GM18870 (cell line): ENCODE results near the gene CAGE1.
"Not testable (repeated sequence)": the region's sequence is repeated elsewhere in the genome, so short reads cannot be mapped to it uniquely, and the experiment has no call there.

ENCODE experiments used
- ATAC-seq: cut with Tn5 transposase; IDR thresholded peaks from one replicate; pipeline ENCODE4 v1.9.1; 2021; ENCODE audit warnings: moderate library complexity; ENCODE audit not compliant: unreplicated experiment

The CAGE1 gene

DNA sequence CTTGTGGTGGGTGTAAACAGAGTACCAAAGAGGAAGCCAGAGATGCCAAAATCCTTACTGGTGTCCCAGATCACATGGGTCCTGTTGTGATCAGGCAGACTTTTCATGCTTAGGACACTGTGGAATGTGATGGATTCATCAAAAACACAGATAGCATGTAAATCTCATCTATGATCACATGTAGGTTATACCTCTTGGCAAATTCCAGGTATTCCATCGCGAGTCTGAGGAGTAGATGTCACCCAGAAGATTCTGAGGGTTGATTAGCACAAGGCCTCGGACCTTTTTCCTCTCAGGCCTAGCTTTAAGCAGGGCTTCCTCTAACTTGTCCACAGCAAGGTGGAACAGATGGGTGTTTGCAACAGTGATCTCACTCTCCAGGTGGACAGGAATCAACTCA is 48.3 kb downstream of the CAGE1 start:
- ATAC-seq = no peak

DNA sequence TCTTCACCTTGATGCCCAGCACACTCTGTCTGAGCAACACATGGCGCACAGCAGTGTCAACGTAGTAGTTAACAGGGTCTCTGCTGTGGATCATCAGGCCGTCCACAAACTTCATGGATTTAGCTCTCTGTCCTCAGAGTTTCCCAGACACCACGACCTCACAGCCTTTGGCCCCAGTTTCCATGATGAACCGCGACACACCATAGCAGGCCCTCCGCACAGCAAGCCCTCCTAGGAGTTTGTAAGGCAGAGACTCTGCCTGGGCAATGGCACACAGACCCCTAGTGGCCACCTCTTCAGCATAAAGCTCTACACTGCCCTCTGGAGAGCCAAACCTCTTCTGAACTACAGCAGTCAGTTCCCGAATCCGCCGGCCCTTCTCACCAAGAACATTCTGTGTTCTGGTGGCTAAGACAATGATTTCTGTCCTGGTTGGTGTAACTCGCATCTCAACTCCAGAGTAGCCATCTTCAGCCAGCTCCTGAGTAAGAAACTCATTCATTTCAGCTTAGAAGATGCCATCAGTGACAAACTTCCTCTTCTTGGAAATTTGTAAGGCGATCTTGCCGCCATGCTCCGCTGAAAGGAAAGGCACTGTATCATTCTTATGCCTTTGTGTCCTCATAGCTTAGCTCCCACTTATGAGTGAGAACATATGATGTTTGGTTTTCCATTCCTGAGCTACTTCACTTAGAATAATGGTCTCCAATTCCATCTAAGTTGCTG is 50.4 kb downstream of the CAGE1 start:
- ATAC-seq = not testable (repeated sequence)

DNA sequence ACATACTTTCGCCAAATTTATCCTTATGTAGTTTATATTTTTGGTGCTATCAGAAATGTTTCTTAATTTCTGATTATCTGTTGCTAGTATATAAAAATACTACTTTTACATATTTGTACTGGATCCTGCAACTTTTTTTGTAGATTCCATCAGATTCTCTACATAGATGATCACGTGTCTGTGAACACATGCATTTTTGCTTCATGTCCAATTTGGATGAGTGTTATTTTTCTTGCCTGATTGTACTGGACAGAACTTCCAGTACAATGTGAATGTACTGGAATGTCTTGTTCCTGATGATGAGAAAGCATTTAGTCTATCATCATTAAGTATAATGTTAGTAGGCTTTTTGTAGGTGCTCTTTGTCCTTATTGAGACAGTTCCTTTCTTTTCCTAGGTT is 51.5 kb downstream of the CAGE1 start:
- ATAC-seq = no peak

DNA sequence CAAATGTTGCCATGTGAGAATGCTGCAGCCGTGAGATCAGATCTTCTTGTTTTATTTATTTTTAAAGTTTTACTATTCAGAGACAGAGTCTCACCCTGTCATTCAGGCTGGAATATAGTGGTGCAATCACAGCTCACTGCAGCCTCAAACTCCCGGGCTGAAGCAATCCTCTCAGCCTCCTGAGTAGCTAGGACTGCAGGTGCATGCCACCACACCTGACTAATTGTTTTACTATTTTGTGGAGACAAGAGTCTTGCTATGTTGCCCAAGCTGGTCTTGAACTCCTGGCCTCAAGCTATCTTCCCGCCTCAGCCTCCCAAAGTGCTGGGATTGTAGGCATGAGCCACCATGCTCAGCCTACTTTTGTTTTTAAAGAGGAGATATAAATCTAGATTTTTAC is 54.0 kb downstream of the CAGE1 start:
- ATAC-seq = no peak

DNA sequence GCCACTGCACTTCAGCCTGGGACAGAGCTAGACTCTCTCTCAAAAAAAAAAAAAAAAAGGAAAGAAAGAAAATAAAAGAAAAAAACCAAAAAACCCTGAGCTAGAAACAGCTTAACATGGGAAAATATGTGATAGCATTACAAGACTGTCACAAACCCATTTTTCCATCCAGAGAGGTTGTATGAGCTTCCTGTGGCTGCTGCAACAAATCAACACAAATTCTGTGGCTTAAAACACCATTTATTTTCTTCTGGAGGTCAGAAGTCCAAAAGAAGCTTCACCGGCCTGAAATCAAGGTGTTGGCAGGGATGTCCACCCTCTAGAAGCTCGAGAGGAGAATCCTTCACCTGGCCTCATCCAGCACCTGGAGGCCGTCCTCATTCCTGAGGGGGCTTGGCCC is 54.9 kb downstream of the CAGE1 start:
- no peak for ATAC-seq

DNA sequence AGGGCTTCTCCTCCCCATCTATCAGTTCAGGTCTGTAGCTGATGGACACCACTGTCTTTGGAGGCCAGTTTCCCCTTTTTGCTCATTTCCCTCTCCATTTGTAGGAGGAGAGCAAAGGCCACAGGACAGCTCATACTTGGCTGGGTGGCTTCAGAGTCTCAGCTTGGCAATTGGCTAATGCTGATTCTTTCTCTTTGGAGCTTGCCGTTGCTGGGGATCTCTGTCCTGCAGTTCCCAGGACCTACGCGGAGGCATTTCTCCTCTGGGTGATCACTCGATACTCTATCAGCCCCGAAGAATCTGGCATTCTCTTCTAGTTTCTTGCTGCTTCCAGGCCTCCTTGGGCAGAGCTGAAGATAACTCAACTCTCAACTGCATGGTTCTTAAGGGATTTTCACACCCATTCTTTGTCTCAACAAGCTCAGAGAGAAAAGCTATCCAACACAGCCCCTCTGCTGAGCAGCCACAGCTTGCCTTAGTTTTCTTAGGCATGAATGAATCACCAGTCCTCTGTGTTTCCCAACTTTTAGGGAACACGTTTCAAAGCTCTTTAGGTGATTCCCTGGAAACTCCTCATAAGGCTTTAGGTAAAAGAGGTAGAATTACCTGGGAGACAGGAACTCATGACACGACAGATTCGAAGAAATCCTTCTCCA is 57.3 kb downstream of the CAGE1 start:
- no peak for ATAC-seq

DNA sequence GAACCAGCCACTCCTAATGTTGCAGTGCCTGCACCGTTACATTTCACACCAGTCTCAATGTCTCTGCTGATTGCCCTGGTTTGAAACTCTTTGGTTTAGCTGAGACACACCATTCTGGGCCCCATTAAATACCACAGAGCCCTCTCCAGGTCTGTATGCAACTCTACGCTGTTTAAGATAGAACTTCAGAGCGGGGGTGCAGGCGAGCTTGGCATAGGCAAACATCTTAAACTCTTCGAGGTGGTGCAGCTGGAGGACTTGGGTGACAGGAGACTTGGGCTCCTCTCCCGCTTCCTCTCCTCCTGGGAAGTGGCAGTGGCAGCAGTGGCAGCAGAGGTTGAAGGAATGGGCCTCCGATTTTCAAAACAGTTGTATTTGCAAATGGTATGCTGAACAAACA is 58.1 kb downstream of the CAGE1 start:
- no peak for ATAC-seq

DNA sequence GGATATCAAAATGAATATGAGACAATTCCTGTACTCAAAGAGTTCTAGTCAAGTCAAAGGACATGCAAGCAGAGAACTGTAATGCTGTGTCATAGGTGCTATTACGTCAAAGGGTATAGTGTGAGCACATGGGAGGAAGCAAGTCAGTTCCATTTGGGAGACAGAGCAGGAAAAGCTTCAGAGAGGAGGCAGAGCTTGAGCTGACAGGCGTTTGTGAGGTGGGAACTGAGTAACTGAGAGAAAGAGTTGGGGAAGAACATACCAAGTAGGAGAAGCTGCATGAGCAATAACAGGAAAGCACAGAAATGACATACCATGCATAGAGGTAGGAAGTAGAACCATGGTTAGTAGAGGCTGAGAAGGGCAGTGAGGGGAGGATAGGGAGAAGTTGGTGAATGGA is 61.3 kb downstream of the CAGE1 start:
- no peak for ATAC-seq

DNA sequence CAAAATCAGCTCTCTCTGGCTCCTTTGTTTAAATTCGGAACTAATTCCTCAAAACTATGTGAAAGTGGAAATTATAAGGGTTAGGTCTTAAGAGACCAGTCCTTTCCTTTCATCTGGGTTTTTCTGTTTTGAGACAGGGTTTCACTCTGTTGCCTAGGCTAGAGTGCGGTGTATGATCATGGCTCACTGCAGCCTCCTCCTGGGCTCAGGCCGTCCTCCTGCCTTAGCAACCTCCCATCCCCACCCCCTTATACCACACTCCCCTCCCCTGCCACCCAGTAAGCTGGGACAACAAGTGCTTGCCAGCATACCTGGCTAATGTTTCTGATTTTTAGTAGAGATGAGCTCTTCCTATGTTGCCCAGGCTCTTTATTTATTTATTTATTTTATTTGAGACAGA is 63.8 kb downstream of the CAGE1 start:
- no peak for ATAC-seq

DNA sequence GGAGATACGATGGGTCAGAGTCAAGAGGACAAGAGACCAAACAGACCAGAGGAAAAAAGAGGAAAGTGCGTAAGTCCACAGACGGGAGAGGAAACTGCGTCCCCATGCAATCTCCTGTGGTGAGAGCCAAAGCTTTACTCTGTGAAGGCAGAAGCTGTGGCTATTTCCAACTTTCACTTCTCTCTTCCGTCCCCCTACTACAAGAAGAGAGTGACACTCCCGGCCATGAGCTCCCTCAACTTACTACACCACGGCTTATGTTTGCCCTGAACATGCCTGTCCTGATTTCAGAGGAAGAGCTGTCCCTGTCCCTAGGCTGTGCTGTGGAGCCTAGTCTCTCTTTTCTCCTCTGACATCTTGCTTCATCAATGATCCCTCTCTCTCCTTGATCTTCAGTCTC is 65.0 kb downstream of the CAGE1 start:
- no peak for ATAC-seq

DNA sequence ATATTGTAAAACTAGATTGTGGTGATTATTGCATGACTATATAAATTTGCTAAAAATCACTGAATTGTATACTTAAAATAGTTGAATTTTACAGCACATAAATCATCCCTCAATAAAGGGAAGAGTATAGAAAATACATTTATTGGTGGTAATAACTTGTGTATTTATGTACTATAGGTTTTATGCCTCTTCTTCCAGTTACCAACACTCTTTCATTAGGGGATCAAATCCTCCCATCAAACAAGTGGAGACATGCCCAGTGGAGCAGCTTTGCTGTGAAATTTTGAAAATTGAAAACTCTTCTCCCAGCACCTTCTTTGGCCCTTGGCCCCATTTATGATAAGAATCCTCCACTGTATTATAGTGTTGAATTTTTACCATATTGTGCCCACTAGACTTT is 66.5 kb downstream of the CAGE1 start:
- no peak for ATAC-seq

DNA sequence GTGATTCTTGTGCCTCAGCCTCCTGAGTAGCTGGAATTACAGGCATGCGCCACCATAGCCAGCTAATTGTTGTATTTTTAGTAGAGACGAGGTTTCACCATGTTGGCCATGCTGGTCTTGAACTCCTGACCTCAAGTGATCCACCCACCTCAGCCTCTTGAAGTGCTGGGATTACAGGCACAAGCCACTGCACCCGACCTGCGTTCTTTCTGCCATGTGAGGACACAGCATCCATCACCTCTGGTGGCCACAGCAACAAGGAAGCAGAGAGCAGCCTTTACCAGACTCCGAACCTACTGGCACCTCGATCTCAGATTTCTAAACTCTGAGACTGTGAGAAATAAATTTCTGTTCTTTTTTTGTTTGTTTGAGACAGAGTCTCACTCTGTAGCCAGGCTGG is 67.7 kb downstream of the CAGE1 start:
- not testable (repeated sequence) for ATAC-seq

DNA sequence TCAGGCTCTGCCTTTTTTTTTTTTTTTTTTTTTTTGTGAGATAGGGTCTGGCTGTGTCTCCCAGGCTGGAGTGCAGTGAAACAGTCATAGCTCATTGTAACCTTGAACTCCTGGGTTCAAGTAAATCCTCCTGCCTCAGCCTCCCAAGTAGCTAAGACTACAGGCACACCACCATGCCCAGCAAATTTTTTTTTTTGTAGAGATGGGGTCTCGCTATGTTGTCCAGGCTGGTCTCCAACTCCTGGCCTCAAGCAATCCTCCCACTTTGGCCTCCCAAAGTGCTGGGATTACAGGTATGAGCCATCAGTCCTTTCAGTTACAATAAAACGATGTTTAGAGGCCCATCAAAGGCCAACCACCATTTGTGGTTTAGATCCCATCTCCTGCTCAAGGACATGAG is 70.1 kb downstream of the CAGE1 start:
- not testable (repeated sequence) for ATAC-seq

DNA sequence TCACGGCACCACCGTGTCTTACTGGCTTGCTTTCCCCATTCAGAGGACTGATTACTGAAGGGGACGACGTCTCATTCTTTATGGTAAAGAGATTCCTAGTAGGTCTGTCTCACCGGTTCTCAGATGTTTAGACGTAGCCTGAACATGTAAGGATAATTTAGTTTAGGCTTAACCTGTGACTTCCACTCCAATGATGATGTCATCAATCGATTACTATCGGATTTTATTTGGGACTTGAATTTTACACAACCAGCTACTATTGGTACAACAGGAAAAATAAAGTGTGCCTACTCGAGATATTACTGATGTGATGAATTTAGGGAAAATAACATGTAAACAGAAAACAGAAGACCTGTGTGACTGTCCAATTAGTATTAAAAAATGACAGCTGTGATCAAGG is 72.0 kb downstream of the CAGE1 start:
- no peak for ATAC-seq

DNA sequence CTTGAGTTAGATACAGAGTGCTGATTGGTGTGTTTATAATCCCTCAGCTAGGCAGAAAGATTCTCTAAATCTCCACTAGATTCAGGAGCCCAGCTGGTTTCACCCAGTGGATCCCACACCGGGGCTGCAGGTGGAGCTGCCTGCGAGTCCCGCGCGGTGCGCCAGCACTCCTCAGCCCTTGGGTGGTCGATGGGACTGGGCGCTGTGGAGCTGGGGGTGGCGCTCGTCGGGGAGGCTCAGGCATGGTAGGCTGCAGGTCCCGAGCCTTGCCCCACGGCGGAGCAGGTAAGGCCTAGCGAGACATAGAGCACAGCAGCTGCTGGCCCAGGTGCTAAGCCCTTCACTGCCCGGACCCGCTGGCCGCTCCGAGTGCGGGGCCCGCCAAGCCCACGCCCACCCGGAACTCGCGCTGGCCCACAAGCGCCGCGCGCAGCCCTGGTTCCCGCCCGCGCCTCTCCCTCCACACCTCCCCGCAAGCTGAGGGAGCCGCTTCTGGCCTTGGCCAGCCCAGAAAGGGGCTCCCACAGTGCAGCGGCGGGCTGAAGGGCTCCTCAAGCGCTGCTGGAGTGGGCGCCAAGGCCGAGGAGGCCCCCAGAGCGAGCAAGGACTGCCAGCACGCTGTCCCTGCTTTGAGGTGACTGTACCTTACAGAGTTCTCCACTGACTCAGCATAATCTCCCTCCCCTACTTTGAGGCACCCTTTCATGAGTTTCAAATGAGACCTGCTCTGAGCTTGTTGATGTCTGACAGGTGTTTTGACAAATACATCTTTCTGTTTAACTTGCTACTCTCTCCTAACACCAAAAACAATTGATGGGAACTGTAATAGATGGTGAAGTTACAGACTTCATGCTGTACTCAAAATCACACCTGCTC is 72.6 kb downstream of the CAGE1 start:
- ATAC-seq = no peak

DNA sequence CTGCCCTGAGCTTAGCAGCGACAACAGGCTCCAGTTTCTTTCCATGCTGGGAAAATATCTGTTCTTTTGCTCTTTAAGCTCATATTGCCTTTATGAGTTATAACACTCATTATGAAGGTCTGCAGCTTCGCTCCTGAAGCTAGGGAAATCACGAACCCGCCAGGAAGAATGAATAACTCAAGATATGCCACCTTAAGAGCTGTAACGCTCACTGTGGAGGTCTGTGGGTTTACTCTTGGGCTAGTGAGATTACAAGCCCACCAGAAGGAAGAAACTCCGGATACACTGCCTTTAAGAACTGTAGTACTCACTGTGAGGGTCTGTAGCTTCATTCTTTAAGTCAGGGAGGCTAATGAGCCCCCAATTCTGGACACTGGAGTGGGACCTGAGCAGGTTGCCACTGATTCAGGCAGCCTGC is 73.6 kb downstream of the CAGE1 start:
- no peak for ATAC-seq

DNA sequence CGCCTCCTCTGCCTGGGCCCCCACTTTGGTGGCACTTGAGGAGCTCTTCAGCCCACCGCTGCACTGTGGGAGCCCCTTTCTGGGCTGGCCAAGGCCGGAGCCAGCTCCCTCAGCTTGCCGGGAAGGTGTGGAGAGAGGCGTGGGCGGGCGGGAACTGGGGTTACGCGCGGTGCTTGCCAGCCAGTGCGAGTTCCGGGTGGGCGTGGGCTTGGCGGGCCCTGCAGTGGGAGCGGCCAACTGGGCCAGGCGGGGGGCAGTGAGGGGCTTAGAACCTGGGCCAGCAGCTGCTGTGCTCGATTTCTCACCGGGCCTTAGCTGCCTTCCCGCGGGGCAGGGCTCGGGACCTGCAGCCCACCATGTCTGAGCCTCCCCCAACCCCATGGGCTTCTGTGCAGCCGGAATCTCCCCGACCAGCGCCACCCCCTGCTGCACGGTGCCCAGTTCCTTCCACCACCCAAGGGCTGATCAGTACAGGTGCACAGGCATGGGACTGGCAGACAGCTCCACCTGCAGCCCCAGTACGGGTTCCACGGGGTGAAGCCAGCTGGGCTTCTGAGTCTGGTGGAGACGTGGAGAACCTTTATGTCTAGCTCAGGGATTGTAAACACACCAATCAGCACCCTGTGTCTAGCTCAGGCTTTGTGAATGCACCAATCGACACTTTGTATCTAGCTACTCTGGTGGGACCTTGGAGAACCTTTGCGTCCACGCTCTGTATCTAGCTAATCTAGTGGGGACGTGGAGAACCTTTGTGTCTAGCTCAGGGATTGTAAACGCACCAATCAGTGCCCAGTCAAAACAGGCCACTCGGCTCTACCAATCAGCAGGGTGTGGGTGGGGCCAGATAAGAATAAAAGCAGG is 74.2 kb downstream of the CAGE1 start:
- ATAC-seq = not testable (repeated sequence)

DNA sequence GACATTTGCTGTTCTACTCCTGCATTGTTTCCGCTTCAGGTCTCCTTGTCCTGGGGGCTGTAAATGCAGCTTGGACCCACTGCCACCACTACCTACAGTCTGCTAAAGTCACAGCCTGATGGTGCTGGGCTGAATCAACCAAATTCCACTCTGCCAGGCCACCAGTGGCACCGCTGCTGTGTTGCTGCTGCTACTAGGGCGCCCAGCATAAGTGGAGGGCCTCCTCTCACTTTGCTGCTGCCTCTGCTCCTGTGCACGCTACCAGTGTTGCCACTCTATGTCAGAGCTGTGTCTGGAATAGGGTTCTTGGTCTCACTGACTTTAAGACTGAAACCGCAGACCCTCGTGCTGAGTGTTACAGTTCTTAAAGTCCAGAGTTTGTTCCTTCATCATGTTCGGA is 75.1 kb downstream of the CAGE1 start:
- ATAC-seq = no peak

DNA sequence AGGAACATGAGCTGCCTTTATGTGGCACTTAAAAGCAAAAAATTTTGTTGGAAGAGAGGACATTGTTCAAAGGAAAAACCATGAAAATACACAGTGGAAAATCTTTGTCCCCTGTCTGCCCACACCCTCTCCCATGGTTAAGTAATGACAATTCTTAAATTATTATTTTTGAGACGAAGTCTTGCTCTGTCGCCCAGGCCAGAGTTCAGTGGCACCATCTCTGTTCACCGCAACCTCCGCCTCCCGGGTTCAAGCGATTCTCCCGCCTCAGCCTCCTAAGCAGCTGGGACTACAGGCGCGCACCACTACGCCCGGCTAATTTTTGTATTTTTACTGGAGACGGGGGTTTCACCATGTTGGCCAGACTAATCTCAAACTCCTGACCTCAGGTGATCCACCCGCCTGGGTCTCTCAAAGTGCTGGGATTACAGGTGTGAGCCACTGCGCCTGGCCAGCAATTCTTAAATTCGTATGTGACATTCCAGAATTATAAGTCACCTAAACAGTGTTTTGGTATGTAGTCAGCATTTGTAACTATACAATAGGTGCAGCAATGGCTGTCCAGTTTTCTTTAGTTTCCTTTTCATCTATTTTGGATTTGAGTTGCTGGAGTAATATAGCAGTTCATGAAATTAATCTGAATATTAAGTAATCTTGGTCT is 75.9 kb downstream of the CAGE1 start:
- no peak for ATAC-seq
